Measurements from ENCODE around the gene IFNG-AS1.

GRCh38 chr12:67998379-67998778 is 9.1 kb downstream of the IFNG-AS1 start:
- no peak for TF ChIP-seq REST (IDR thresholded peaks at IDR 0.05)
- TF ChIP-seq CTCF (IDR thresholded peaks at IDR 0.05), result no peak
- TF ChIP-seq BHLHE40 (IDR thresholded peaks at IDR 0.05; ENCODE audit: low read depth, low read length), result no peak
- no peak for TF ChIP-seq JUN (IDR thresholded peaks at IDR 0.05)
- no peak for TF ChIP-seq ELK1 (IDR thresholded peaks at IDR 0.05; ENCODE audit: low read depth, low read length)
- no peak for TF ChIP-seq POLR2A (IDR thresholded peaks at IDR 0.05; ENCODE audit: low read length)
- TF ChIP-seq EP300 (IDR thresholded peaks at IDR 0.05), result no peak
- no peak for TF ChIP-seq FOSL2 (IDR thresholded peaks at IDR 0.05)
- no peak for TF ChIP-seq FOSL2 (CRISPR knock-in tag; IDR thresholded peaks at IDR 0.05)
- no peak for TF ChIP-seq MAX (IDR thresholded peaks at IDR 0.05)
